GM10266 (cell line): ENCODE data around the gene SCFD2.

Experiments used
- DNase-seq: peaks from one replicate; pipeline ENCODE4 v3.0.0; 2012; ENCODE audit errors: extremely low spot score
- CTCF ChIP-seq: IDR thresholded peaks from 2 replicates; pipeline ENCODE4 v1.5.1; 2012; ENCODE audit warnings: mild to moderate bottlenecking, low read depth; ENCODE audit not compliant: control insufficient read depth, insufficient read depth; ENCODE audit errors: missing control alignments

SCFD2 gene

GRCh38 chr4:52979020-52979419 lies 386.8 kb downstream of the SCFD2 start:
- TF ChIP-seq CTCF = no peak
- DNase-seq = no peak

DNA sequence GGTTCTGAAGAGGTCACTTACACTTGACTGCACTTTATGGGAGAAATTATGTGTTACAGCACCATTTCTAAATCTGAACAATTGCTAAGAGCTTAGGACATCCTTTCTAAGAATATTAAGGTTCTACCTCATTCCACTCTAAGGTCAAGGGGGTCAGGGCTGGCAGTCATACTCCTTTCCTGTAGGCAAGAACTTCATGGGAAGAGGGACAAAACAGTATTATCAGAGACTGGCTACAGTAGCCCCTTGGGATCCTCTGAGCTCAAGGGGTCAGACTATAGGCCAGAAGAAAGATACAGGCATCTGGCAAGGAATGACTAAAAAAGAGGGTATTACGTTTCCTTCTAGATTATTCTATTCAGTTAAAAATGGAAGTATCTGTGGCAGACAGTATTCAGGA lies 388.6 kb downstream of the SCFD2 start:
- TF ChIP-seq CTCF = no peak
- DNase-seq = no peak

- no peak for TF ChIP-seq CTCF
- DNase-seq = no peak
Observed at GRCh38 chr4:52976523-52977230, 389.2 kb downstream of the SCFD2 start.

DNA sequence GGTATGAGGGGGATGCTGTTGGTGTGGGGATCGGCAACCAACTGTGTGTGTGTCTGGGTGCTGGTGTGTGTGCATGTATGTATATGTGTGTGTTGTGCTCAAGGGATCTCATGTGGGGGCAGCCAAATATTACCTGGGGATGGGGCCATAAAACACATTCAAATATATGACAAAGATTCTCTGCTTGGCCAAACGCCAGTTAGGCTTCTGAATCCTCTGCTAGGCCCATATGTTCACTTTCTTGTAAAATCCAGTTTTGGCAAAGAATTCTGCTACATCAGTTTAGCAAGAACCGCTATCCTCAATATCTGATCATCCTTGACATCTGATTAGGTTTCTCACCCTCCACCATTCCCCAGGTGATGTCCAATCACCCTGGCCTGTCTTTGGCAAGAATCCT lies 397.2 kb downstream of the SCFD2 start:
- no peak for DNase-seq
- TF ChIP-seq CTCF = no peak

DNA sequence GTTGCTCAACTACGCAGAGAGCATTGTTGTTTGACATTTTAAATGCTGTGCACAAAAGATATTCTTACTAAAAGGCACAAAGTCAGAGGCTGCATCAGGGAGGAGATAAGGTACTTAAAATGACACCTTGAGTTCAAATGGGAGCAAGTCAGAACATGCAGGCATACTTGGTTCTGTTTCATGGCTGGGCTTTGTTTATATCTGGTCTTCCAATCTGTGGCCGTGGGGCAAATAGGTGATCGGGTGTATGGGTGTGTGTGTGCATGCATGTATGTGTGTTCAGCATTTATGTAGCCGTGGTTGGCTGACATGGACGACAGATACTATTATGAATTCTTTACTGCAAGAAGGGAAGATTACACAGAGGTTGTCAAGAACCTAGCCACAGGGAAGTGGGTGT lies 397.6 kb downstream of the SCFD2 start:
- DNase-seq = no peak
- no peak for TF ChIP-seq CTCF

GRCh38 chr4:52966781-52967180 lies 399.1 kb downstream of the SCFD2 start:
- no peak for TF ChIP-seq CTCF
- no peak for DNase-seq

- no peak for DNase-seq
- no peak for TF ChIP-seq CTCF
Observed at GRCh38 chr4:52966172-52966571, 399.7 kb downstream of the SCFD2 start.
